IMR-90 (cell line): ENCODE measurements around the gene PDIA2. TPM values are rescaled to one million over a fixed set of nuclear protein-coding genes. Genes with fewer than 3 reads are reported as not detected.

ENCODE experiments used
- ATAC-seq: fragments of 200-7000 bp; cut with Tn5 transposase; 2 replicates; pipeline ENCODE4 v1.9.1; 2020; ENCODE audit warnings: low read depth, mild to moderate bottlenecking, moderate library complexity
- BruUV-seq: library from RNA; stranded (reverse); fragments of 400-500 nt; replicated peaks from 2 replicates; lab custom pipeline; 2021; lab: Mats Ljungman, UMichigan
- CTCF ChIA-PET: fragments of 300-600 bp; formaldehyde crosslinking; extraction: SDS; loops from one replicate; lab custom pipeline; 2021; ENCODE audit warnings: antibody characterized with exemption; lab: Yijun Ruan, JAX
- POLR2A ChIA-PET: fragments of 300-600 bp; sonication (Branson Sonifier 250); formaldehyde crosslinking; loops from one replicate; lab custom pipeline; 2022; ENCODE audit warnings: antibody characterized with exemption; ENCODE audit not compliant: unreplicated experiment; lab: Charles Lee
- DNase-seq: peaks from one replicate; pipeline ENCODE4 v3.0.0; 2013
- H2AFZ ChIP-seq: replicated peaks from 2 replicates; pipeline ENCODE3; 2013; ENCODE audit warnings: low read length, mild to moderate bottlenecking; ENCODE audit not compliant: poor library complexity
- H2AK5ac ChIP-seq: 2 replicates; pipeline ENCODE4 v1.6.1; 2013; ENCODE audit warnings: low read depth, low read length, inconsistent platforms
- H2AK9ac ChIP-seq: replicated peaks from 2 replicates; pipeline ENCODE3; 2013; ENCODE audit warnings: mild to moderate bottlenecking, low read depth, low read length, moderate library complexity; ENCODE audit not compliant: poor library complexity
- H2BK120ac ChIP-seq: 2 replicates; pipeline ENCODE4 v1.6.1; 2013; ENCODE audit warnings: low read depth, low read length, inconsistent platforms
- H2BK15ac ChIP-seq: 3 replicates; pipeline ENCODE4 v1.6.1; 2013; ENCODE audit warnings: low read depth, low read length, inconsistent platforms
- H2BK20ac ChIP-seq: 2 replicates; pipeline ENCODE4 v1.6.1; 2013; ENCODE audit warnings: low read depth, mild to moderate bottlenecking, inconsistent platforms, low read length, moderate library complexity
- H2BK5ac ChIP-seq: 2 replicates; pipeline ENCODE4 v1.6.1; 2013; ENCODE audit warnings: mild to moderate bottlenecking, low read depth, low read length, inconsistent platforms; ENCODE audit not compliant: poor library complexity, severe bottlenecking
- H3K14ac ChIP-seq: replicated peaks from 2 replicates; pipeline ENCODE4 v1.6.1; 2013; ENCODE audit warnings: low read depth, low read length, inconsistent platforms
- H3K18ac ChIP-seq: 2 replicates; pipeline ENCODE4 v1.6.1; 2013; ENCODE audit warnings: low read depth, low read length, control low read depth
- H3K23ac ChIP-seq: 2 replicates; pipeline ENCODE4 v1.6.1; 2013; ENCODE audit warnings: low read depth, low read length, inconsistent platforms
- H3K27ac ChIP-seq: 2 replicates; pipeline ENCODE4 v1.5.1; 2013; ENCODE audit warnings: mild to moderate bottlenecking, control low read depth, low read length; ENCODE audit not compliant: insufficient read depth
- H3K27me3 ChIP-seq: 2 replicates; pipeline ENCODE4 v1.6.1; 2013; ENCODE audit warnings: low read length; ENCODE audit not compliant: control insufficient read depth, insufficient read depth
- H3K36me3 ChIP-seq: 2 replicates; pipeline ENCODE4 v1.6.1; 2013; ENCODE audit warnings: low read length, mixed read lengths; ENCODE audit not compliant: control insufficient read depth, insufficient read depth
- H3K4ac ChIP-seq: 2 replicates; pipeline ENCODE4 v1.6.1; 2013; ENCODE audit warnings: low read depth, low read length, inconsistent platforms
- H3K4me1 ChIP-seq: 2 replicates; pipeline ENCODE4 v1.6.1; 2013; ENCODE audit warnings: low read length, mixed read lengths; ENCODE audit not compliant: control insufficient read depth, insufficient read depth
- H3K4me2 ChIP-seq: 2 replicates; pipeline ENCODE4 v1.6.1; 2013; ENCODE audit warnings: low read depth, mild to moderate bottlenecking, control low read depth, low read length, moderate library complexity
- H3K4me3 ChIP-seq: 2 replicates; pipeline ENCODE4 v1.5.1; 2013; ENCODE audit warnings: low read depth, mild to moderate bottlenecking, control low read depth, low read length, moderate library complexity; ENCODE audit not compliant: insufficient read depth
- H3K56ac ChIP-seq: 2 replicates; pipeline ENCODE4 v1.6.1; 2013; ENCODE audit warnings: low read length, inconsistent platforms; ENCODE audit not compliant: insufficient read depth; ENCODE audit errors: extremely low read depth
- H3K79me1 ChIP-seq, 2 experiments: 2 replicates each; pipeline ENCODE4 v1.6.1; 2013; ENCODE audit warnings: low read length in 2 of 2, inconsistent platforms in 1 of 2, low read depth in 1 of 2
- H3K9ac ChIP-seq: 2 replicates; pipeline ENCODE4 v1.6.1; 2013; ENCODE audit warnings: low read depth, low read length, control low read depth
- H3K9me1 ChIP-seq: 2 replicates; pipeline ENCODE4 v1.6.1; 2013; ENCODE audit warnings: low read length, inconsistent platforms; ENCODE audit not compliant: insufficient read depth
- H3K9me3 ChIP-seq: 2 replicates; pipeline ENCODE4 v1.6.1; 2013; ENCODE audit warnings: low read length; ENCODE audit not compliant: control insufficient read depth, insufficient read depth
- H4K20me1 ChIP-seq: 2 replicates; pipeline ENCODE4 v1.6.1; 2013; ENCODE audit warnings: low read length, inconsistent platforms; ENCODE audit not compliant: insufficient read depth
- H4K5ac ChIP-seq: 2 replicates; pipeline ENCODE4 v1.6.1; 2013; ENCODE audit warnings: mild to moderate bottlenecking, low read depth, low read length, control low read depth
- H4K8ac ChIP-seq, 2 experiments: 2 replicates each; pipeline ENCODE4 v1.6.1; 2013; ENCODE audit warnings: low read depth in 2 of 2, low read length in 2 of 2, control low read depth in 1 of 2, inconsistent platforms in 1 of 2
- H4K91ac ChIP-seq: 2 replicates; pipeline ENCODE4 v1.6.1; 2013; ENCODE audit warnings: low read depth, low read length, inconsistent platforms; ENCODE audit not compliant: insufficient read depth
- BHLHE40 ChIP-seq: fragments of 150-350 bp; IDR thresholded peaks from 2 replicates; pipeline ENCODE4 v1.6.1; 2016; ENCODE audit warnings: mild to moderate bottlenecking, low read depth, low read length
- CEBPB ChIP-seq: IDR thresholded peaks from 2 replicates; pipeline ENCODE4 v1.6.1; 2012; ENCODE audit warnings: low read depth, low read length, improper control_type of control experiment
- CHD1 ChIP-seq: IDR thresholded peaks from 2 replicates; pipeline ENCODE4 v1.6.1; 2012; ENCODE audit warnings: low read depth, low read length, improper control_type of control experiment
- CTCF ChIP-seq: conservative IDR thresholded peaks from 2 replicates; pipeline ENCODE4 v1.5.1; 2012; ENCODE audit warnings: mild to moderate bottlenecking, low read depth, low read length, improper control_type of control experiment
- ELK1 ChIP-seq: fragments of 150-350 bp; IDR thresholded peaks from 2 replicates; pipeline ENCODE4 v1.6.1; 2016; ENCODE audit warnings: low read depth, mild to moderate bottlenecking, low read length, moderate library complexity, borderline replicate concordance
- FOS ChIP-seq: fragments of 150-350 bp; IDR thresholded peaks from 2 replicates; pipeline ENCODE4 v1.6.1; 2016; ENCODE audit warnings: low read depth, low read length
- MAFK ChIP-seq: IDR thresholded peaks from 2 replicates; pipeline ENCODE4 v1.6.1; 2012; ENCODE audit warnings: low read depth, low read length, improper control_type of control experiment
- MAZ ChIP-seq: IDR thresholded peaks from 2 replicates; pipeline ENCODE4 v1.6.1; 2012; ENCODE audit warnings: low read depth, mild to moderate bottlenecking, low read length, improper control_type of control experiment, moderate library complexity, borderline replicate concordance
- MXI1 ChIP-seq: IDR thresholded peaks from 2 replicates; pipeline ENCODE4 v1.6.1; 2012; ENCODE audit warnings: low read depth, mild to moderate bottlenecking, low read length, moderate library complexity, borderline replicate concordance
- NFE2L2 ChIP-seq: fragments of 150-350 bp; IDR thresholded peaks from 2 replicates; pipeline ENCODE4 v1.6.1; 2016; ENCODE audit warnings: low read depth, mild to moderate bottlenecking, low read length
- RAD21 ChIP-seq: IDR thresholded peaks from 2 replicates; pipeline ENCODE4 v1.6.1; 2012; ENCODE audit warnings: low read length, improper control_type of control experiment
- RCOR1 ChIP-seq: IDR thresholded peaks from 2 replicates; pipeline ENCODE4 v1.6.1; 2012; ENCODE audit warnings: mild to moderate bottlenecking, low read length, improper control_type of control experiment; ENCODE audit not compliant: insufficient replicate concordance
- RFX5 ChIP-seq: IDR thresholded peaks from 2 replicates; pipeline ENCODE4 v1.8.0; 2012; ENCODE audit warnings: low read depth, mild to moderate bottlenecking, low read length, moderate library complexity
- SMC3 ChIP-seq: fragments of 150-350 bp; IDR thresholded peaks from 2 replicates; pipeline ENCODE4 v1.6.1; 2016; ENCODE audit warnings: low read depth, mild to moderate bottlenecking, antibody characterized with exemption, low read length, moderate library complexity
- USF2 ChIP-seq: fragments of 150-350 bp; IDR thresholded peaks from 2 replicates; pipeline ENCODE4 v1.6.1; 2017; ENCODE audit warnings: mild to moderate bottlenecking, antibody characterized with exemption, low read length, low read depth
- WGBS, 2 experiments: methylation state at CpG; one replicate each; pipeline versions ENCODE4 v1.1.5 to v1.1.7; 2013; ENCODE audit warnings: missing lambda C conversion rate in 2 of 2; ENCODE audit not compliant: insufficient read length in 1 of 2; ENCODE audit errors: extremely low coverage in 2 of 2; 5-methylcytosine and 5-hydroxymethylcytosine counted together
- dilution Hi-C: fragments of 300-500 bp; cut with HindIII; formaldehyde crosslinking; loops from one replicate; pipeline ENCODE4 v1.14.3; 2018; ENCODE audit warnings: low sequenced_read_pairs; ENCODE audit not compliant: unreplicated experiment
- in situ Hi-C: fragments of 300-500 bp; cut with MboI; formaldehyde crosslinking; loops from 3 replicates; pipeline ENCODE4 v1.14.3; 2019; ENCODE audit warnings: low sequenced_read_pairs, inconsistent platforms, mixed read lengths
- intact Hi-C: fragments of 100-400 bp; cut with micrococcal nuclease; formaldehyde crosslinking; loops from 2 replicates; pipeline ENCODE4 v1.10.0; 2022
- polyA plus RNA-seq, 3 experiments: library from polyadenylated mRNA; depleted of rRNA; stranded (reverse); fragments of >200 nt; gene quantifications; 2 replicates each; pipeline ENCODE4 v1.2.3, GENCODE V29; 2012; ENCODE audit warnings: low replicate concordance in 1 of 3
- total RNA-seq: library from RNA; depleted of rRNA; stranded (reverse); fragments of >200 nt; gene quantifications from 2 replicates; pipeline ENCODE4 v1.2.3, GENCODE V29; 2012

PDIA2 gene
- total and polyA plus RNA-seq, 2 of the 4 experiments (the other 2 are of a cell fraction), result 0.17 TPM; not detected in 1

GRCh38 chr16:286491-287297, 3.7 kb downstream of the PDIA2 start:
- ATAC-seq (no peak), DNase-seq (no peak)
- Histone ChIP-seq H3K36me3 (peaks cover 33% of the 10 kb centered on the region; the same call in 1 of the 2 replicates), H2AK9ac (no peak overlapping the region), H3K27me3 (peaks cover 4% of the 10 kb centered on the region; the same call in 1 of the 2 replicates), H3K9me3 (no peaks in the 10 kb centered on the region), H3K18ac (no peak overlapping the region), H3K23ac (no peak overlapping the region), H3K14ac (no peak overlapping the region), H2BK15ac (no peak overlapping the region), H2BK5ac (no peak overlapping the region), H2BK120ac (no peak overlapping the region), H2BK20ac (no peak overlapping the region), H3K79me1 (no peaks in the 10 kb centered on the region), H4K20me1 (no peaks in the 10 kb centered on the region), H4K8ac (no peak overlapping the region), H2AK5ac (no peak overlapping the region), H3K4me2 (no peak overlapping the region), H3K4me3 (no peak overlapping the region), H2AFZ (no peak overlapping the region), H3K9me1 (no peaks in the 10 kb centered on the region), H3K4me1 (no peaks in the 10 kb centered on the region), H4K91ac (no peak overlapping the region), H3K9ac (no peak overlapping the region), H3K27ac (no peak overlapping the region), H4K5ac (no peak overlapping the region), H3K56ac (no peak overlapping the region), H3K4ac (no peak overlapping the region)
- dilution Hi-C loops, result no loop called here
- in situ Hi-C loops, result no loop called here
- WGBS, 2 experiments, result 95% methylated on average over 14 of the region's 22 CpGs; no CpG with 5 or more reads in 1 of the 2 experiments
- BruUV-seq, result no TSS peak
- intact Hi-C loops, result no loop called here
- POLR2A ChIA-PET, result no interaction called here
- CTCF ChIA-PET, result no interaction called here
- TF ChIP-seq ELK1, result no peak
- no peak for TF ChIP-seq CHD1
- no peak for TF ChIP-seq FOS
- TF ChIP-seq MAZ, result no peak
- TF ChIP-seq SMC3, result no peak
- no peak for TF ChIP-seq CTCF
- no peak for TF ChIP-seq RFX5
- TF ChIP-seq CEBPB, result no peak
- no peak for TF ChIP-seq MAFK
- TF ChIP-seq RCOR1, result no peak
- no peak for TF ChIP-seq NFE2L2
- no peak for TF ChIP-seq USF2
- TF ChIP-seq MXI1, result no peak
- TF ChIP-seq BHLHE40, result no peak
- no peak for TF ChIP-seq RAD21
